ENCODE data around the gene PHYHD1. TPM values are rescaled to one million over a fixed set of nuclear protein-coding genes. Genes with fewer than 3 reads are reported as not detected.

The PHYHD1 gene
- total RNA-seq, 1 experiment from 2014 or later = 18.0 TPM

GRCh38 chr9:128933731-128934130 is 12.9 kb downstream of the PHYHD1 start:
- Mint-ChIP-seq H3K4me3 (no peak overlapping the region), H3K27ac (peak overlapping the region in 1 of 3 experiments; percentile 48; a peak in 1 of 7 replicates), H3K27me3 (ENCODE audit: low read depth) (no peaks in the 10 kb centered on the region; the same call in 1 of the 2 replicates), H3K4me1 (no peaks in the 10 kb centered on the region), H3K36me3 (ENCODE audit: insufficient read depth in 1 of 3, low read depth in 3 of 3) (no peaks in the 10 kb centered on the region), H3K9me3 (no peaks in the 10 kb centered on the region)
- H4K91ac ChIP-seq (ENCODE audit: insufficient read length, low read depth, low read length) = no peak overlapping the region
- H3K9ac ChIP-seq (ENCODE audit: extremely low read depth, insufficient read length, low read length) = no peak overlapping the region
- no peak overlapping the region for H2BK20ac ChIP-seq (ENCODE audit: low read depth, low read length, poor library complexity, severe bottlenecking)
- TF ChIP-seq CTCF (conservative IDR thresholded peaks at IDR 0.05) = no peak
- H4K8ac ChIP-seq (replicated peaks; ENCODE audit: insufficient read length, low read depth, low read length) = no peak overlapping the region
- H3K4me1 ChIP-seq (ENCODE audit: insufficient read depth, low read length) = no peaks in the 10 kb centered on the region
- no CpG with 5 or more reads among the region's 5 CpGs for WGBS (ENCODE audit: extremely low coverage, insufficient read length, low lambda C conversion rate)
- H3T11ph ChIP-seq (ENCODE audit: low read length) = no peak overlapping the region
- no peak overlapping the region for H3K23ac ChIP-seq (ENCODE audit: insufficient read length, low read depth, low read length)
- H2AFZ ChIP-seq (ENCODE audit: low read length) = no peak overlapping the region
- no peaks in the 10 kb centered on the region for H3K9me3 ChIP-seq (ENCODE audit: control insufficient read depth, low read depth, low read length)
- no peak overlapping the region for H3K18ac ChIP-seq (ENCODE audit: insufficient read length, low read depth, low read length)
- no peak overlapping the region for H2BK5ac ChIP-seq (ENCODE audit: insufficient read length, low read length)
- H2BK120ac ChIP-seq (ENCODE audit: low read depth, low read length, poor library complexity, severe bottlenecking) = no peak overlapping the region
- H3K14ac ChIP-seq (ENCODE audit: insufficient read depth, low read length) = no peak overlapping the region
- H3K27me3 ChIP-seq (ENCODE audit: insufficient read depth, low read length) = no peaks in the 10 kb centered on the region
- H2BK12ac ChIP-seq (ENCODE audit: insufficient read length, low read depth, low read length) = no peak overlapping the region
- H3K23me2 ChIP-seq (ENCODE audit: insufficient read length, low read depth, low read length, poor library complexity, severe bottlenecking) = no peaks in the 10 kb centered on the region
- H4K20me1 ChIP-seq (ENCODE audit: control insufficient read depth, insufficient read depth, insufficient read length) = no peaks in the 10 kb centered on the region
- no peaks in the 10 kb centered on the region for H3K79me1 ChIP-seq (ENCODE audit: insufficient read depth, low read depth, low read length, poor library complexity, severe bottlenecking)
- no peak overlapping the region for H3K27ac ChIP-seq (ENCODE audit: insufficient read length, low read depth, low read length)
- H3K4ac ChIP-seq (ENCODE audit: low read depth, low read length) = no peak overlapping the region
- H4K5ac ChIP-seq (ENCODE audit: insufficient read length, low read depth, low read length) = no peak overlapping the region
- no peak for DNase-seq
- H3K79me2 ChIP-seq (ENCODE audit: insufficient read depth, low read length) = no peaks in the 10 kb centered on the region
- no peak overlapping the region for H2BK15ac ChIP-seq (ENCODE audit: low read depth, low read length)
- H2AK5ac ChIP-seq (ENCODE audit: insufficient read length, low read length) = no peak overlapping the region
- no peak overlapping the region for H3K4me2 ChIP-seq (ENCODE audit: insufficient read depth, insufficient read length, low read length)
- no peak overlapping the region for H3K56ac ChIP-seq (ENCODE audit: insufficient read length, low read depth, low read length)
